Cardiac muscle cell (in vitro differentiated cells and primary cell): ENCODE data around the gene ACTL7A. TPM values are rescaled to one million over a fixed set of nuclear protein-coding genes. Genes with fewer than 3 reads are reported as not detected.

Experiments used
- DNase-seq, 2 donors: peaks; one replicate each; pipeline versions ENCODE4 v3.0.0 to v3.0.0-alpha.2; 2010 to 2017; ENCODE audit warnings: low read depth in 1 of 2, low spot score in 1 of 2
- H3K27ac ChIP-seq: fragments of 200-600 bp; sonication (generic); 2 replicates; pipeline ENCODE4 v1.5.1; 2016
- H3K27me3 ChIP-seq: fragments of 200-600 bp; sonication (generic); 2 replicates; pipeline ENCODE4 v1.6.0; 2016; ENCODE audit warnings: control low read depth
- H3K36me3 ChIP-seq: fragments of 200-600 bp; sonication (generic); 2 replicates; pipeline ENCODE4 v1.5.1; 2016; ENCODE audit warnings: control low read depth
- H3K4me1 ChIP-seq: fragments of 200-600 bp; sonication (generic); 2 replicates; pipeline ENCODE4 v1.8.1; 2017; ENCODE audit warnings: low read depth, mild to moderate bottlenecking, mixed run types
- H3K4me3 ChIP-seq: fragments of 200-600 bp; sonication (generic); 2 replicates; pipeline ENCODE4 v1.5.1; 2016; ENCODE audit warnings: mild to moderate bottlenecking
- H3K9me3 ChIP-seq: fragments of 200-600 bp; sonication (generic); 2 replicates; pipeline ENCODE4 v1.5.1; 2017; ENCODE audit warnings: low read depth, mild to moderate bottlenecking, control low read depth
- polyA plus RNA-seq: library from polyadenylated mRNA; unstranded; fragments of >200 nt; fragmentation: Nextera tagmentation; extraction: Ambion mirVana; gene quantifications from 2 replicates; pipeline ENCODE4 v1.2.1, GENCODE V29; 2016
- total RNA-seq: library from RNA; depleted of rRNA; stranded (reverse); fragments of >200 nt; gene quantifications from 2 replicates; pipeline ENCODE4 v1.2.3, GENCODE V29; 2016
- TF ChIP-seq, protein P1 (sequence below): IDR thresholded peaks from 2 replicates; pipeline ENCODE4 v1.5.1; 2012; ENCODE audit warnings: low read depth, mild to moderate bottlenecking, low read length

ACTL7A gene
- total and polyA plus RNA-seq, 2 experiments from 2014 or later: not detected

DNA sequence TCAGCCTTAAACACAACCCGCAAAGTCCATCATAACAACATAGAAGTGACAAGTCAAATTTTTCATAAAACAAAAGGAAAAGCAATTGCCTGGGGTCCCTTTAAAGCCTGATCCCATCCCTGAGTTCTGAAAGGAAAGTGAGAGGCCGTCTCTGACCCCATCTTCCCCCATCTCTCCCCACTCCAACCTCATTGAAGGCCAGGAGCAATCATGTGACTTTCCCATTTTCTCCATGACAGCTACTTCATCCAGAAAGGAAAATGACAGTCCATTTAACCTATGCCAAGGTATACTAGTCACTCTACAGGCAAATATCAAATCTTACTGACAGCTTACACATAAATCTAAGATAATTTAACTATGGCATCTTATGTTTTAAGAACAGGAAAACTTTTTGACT lies 15.5 kb downstream of the ACTL7A start:
- TF ChIP-seq, protein P1, sequence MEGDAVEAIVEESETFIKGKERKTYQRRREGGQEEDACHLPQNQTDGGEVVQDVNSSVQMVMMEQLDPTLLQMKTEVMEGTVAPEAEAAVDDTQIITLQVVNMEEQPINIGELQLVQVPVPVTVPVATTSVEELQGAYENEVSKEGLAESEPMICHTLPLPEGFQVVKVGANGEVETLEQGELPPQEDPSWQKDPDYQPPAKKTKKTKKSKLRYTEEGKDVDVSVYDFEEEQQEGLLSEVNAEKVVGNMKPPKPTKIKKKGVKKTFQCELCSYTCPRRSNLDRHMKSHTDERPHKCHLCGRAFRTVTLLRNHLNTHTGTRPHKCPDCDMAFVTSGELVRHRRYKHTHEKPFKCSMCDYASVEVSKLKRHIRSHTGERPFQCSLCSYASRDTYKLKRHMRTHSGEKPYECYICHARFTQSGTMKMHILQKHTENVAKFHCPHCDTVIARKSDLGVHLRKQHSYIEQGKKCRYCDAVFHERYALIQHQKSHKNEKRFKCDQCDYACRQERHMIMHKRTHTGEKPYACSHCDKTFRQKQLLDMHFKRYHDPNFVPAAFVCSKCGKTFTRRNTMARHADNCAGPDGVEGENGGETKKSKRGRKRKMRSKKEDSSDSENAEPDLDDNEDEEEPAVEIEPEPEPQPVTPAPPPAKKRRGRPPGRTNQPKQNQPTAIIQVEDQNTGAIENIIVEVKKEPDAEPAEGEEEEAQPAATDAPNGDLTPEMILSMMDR: no peak
- H3K4me1 ChIP-seq: no peaks in the 10 kb centered on the region
- no peaks in the 10 kb centered on the region for H3K9me3 ChIP-seq
- no peak for DNase-seq
- no peak overlapping the region for H3K4me3 ChIP-seq
- no peaks in the 10 kb centered on the region for H3K27me3 ChIP-seq
- H3K36me3 ChIP-seq: peaks cover 77% of the 10 kb centered on the region
- H3K27ac ChIP-seq: no peak overlapping the region

DNA sequence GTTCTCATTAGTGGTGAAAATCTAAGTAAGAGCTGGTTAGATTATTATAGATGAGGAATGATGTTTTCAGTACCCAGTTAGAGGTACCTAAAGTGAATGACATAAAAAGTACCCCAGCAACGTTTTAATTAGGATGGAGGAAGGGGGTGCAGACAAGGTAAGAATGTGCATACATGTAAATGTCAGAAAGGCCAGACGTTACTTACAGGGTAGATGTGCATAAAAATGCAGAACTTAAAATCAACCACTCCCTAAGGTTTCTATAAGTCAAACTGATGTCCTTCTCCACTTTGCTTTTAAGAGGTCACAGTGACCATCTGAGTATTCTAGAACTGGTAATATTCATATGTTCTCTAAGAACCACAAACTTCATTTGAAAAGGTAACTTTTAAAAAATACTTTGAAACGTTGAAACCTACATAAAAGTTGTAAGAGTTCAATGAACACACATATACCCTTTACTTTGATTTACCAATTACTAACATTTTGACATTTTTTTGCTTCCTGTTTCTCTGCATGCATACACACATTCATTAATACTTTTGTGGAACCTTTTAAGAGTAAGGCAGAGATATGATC lies 18.8 kb downstream of the ACTL7A start:
- H3K9me3 ChIP-seq: no peaks in the 10 kb centered on the region
- no peak overlapping the region for H3K4me3 ChIP-seq
- peaks cover 48% of the 10 kb centered on the region for H3K36me3 ChIP-seq
- no peak for DNase-seq
- H3K27me3 ChIP-seq: no peaks in the 10 kb centered on the region
- TF ChIP-seq, protein P1: no peak
- no peaks in the 10 kb centered on the region for H3K4me1 ChIP-seq
- H3K27ac ChIP-seq: no peak overlapping the region

DNA sequence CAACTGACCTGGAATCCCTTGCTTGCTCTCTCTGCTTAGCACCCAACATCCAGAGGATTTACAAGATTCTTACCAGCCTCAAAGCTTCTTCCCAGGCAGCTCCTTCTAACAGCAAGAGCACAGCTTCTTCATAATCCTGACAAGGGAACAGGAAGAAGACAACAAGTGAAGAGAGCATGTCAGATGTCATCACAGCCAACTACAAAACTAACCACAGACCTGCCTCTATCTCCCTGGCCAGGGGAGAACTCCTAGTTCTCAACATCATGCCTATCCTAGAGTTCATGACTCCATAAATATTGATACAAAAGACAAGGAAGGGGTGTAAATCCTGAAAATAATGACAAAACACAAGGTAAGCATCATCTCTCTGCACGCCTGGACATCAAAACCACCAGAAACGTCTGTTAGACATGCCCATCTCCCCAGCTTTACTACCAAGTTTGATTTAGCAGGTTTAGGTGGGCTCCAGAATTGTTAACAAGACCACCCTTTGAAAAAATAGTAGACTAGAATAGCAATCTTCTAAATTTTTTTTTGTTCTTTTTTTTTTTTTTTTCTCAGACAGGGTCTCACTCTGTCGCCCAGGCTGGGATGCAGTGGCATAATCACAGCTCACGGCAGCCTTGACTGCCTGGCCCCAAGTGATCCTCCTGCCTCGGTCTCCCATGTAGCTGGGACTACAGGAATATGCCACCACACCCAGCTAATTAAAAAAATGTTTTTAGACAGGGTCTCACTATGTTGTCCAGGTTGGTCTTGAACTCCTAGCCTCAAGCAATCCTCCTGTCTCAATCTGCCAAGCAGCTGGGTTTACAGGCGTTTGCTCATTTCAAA lies 20.2 kb downstream of the ACTL7A start:
- H3K27ac ChIP-seq: no peak overlapping the region
- no peaks in the 10 kb centered on the region for H3K4me1 ChIP-seq
- H3K4me3 ChIP-seq: no peak overlapping the region
- TF ChIP-seq, protein P1: no peak
- no peaks in the 10 kb centered on the region for H3K9me3 ChIP-seq
- peaks cover 43% of the 10 kb centered on the region for H3K36me3 ChIP-seq
- no peak for DNase-seq
- no peaks in the 10 kb centered on the region for H3K27me3 ChIP-seq

DNA sequence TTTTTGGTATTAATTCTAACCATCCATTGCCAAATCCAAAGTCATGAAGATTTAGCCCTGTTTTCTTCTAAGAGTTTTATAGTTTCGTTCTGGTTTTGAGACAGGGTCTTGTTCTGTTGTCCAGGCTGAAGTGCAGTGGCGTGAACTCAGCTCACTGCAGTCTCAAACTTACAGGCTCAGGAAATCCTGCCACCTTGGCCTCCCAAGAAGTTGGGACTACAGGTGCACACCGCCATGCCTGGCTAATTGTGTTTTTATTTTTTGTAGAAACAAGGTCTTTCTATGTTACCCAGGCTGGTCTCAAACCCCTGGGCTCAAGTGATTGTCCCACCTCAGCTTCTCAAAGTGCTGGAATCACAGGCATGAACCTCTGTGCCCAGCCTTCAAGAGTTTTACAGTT lies 21.0 kb downstream of the ACTL7A start:
- Histone ChIP-seq H3K27me3 (no peaks in the 10 kb centered on the region), H3K36me3 (peaks cover 35% of the 10 kb centered on the region), H3K27ac (no peak overlapping the region), H3K4me3 (no peak overlapping the region), H3K9me3 (no peaks in the 10 kb centered on the region), H3K4me1 (peaks cover 6% of the 10 kb centered on the region)
- TF ChIP-seq, protein P1: no peak
- no peak for DNase-seq

- Histone ChIP-seq H3K27me3 (no peaks in the 10 kb centered on the region), H3K36me3 (peaks cover 20% of the 10 kb centered on the region), H3K4me3 (no peak overlapping the region), H3K4me1 (peaks cover 20% of the 10 kb centered on the region), H3K9me3 (no peaks in the 10 kb centered on the region), H3K27ac (no peak overlapping the region)
- TF ChIP-seq, protein P1: no peak
- no peak for DNase-seq
These were observed 22.6 kb downstream of the ACTL7A start for GRCh38 chr9:108884701-108885100.
